Calu3 (cell line): ENCODE measurements around the gene ZNF22. TPM values are rescaled to one million over a fixed set of nuclear protein-coding genes. Genes with fewer than 3 reads are reported as not detected.

Experiments used
- BruUV-seq: library from RNA; stranded (reverse); fragments of 400-500 nt; replicated peaks from 2 replicates; lab custom pipeline; 2021; lab: Mats Ljungman, UMichigan
- CTCF ChIA-PET: fragments of 300-600 bp; sonication (Branson Sonifier 250); formaldehyde crosslinking; loops from one replicate; lab custom pipeline; 2022; ENCODE audit warnings: antibody characterized with exemption; lab: Charles Lee
- DNase-seq: peaks from one replicate; pipeline ENCODE4 v3.0.0; 2022
- H3K27ac Mint-ChIP-seq: one replicate; pipeline ENCODE4 v1.8.0; 2022; ENCODE audit warnings: mixed read lengths; ENCODE audit not compliant: unreplicated experiment
- H3K27me3 Mint-ChIP-seq: one replicate; pipeline ENCODE4 v1.8.0; 2022; ENCODE audit warnings: mixed read lengths; ENCODE audit not compliant: unreplicated experiment
- H3K36me3 Mint-ChIP-seq: one replicate; pipeline ENCODE4 v1.8.0; 2022; ENCODE audit warnings: mild to moderate bottlenecking, moderate library complexity, mixed read lengths; ENCODE audit not compliant: insufficient read depth, unreplicated experiment
- H3K4me1 Mint-ChIP-seq: one replicate; pipeline ENCODE4 v1.8.0; 2022; ENCODE audit warnings: mild to moderate bottlenecking, low read depth, mixed read lengths; ENCODE audit not compliant: unreplicated experiment
- H3K4me3 Mint-ChIP-seq: one replicate; pipeline ENCODE4 v1.8.0; 2022; ENCODE audit warnings: mild to moderate bottlenecking, low read depth, moderate library complexity, mixed read lengths; ENCODE audit not compliant: unreplicated experiment
- H3K9me3 Mint-ChIP-seq: one replicate; pipeline ENCODE4 v1.8.0; 2022; ENCODE audit warnings: low read depth, mixed read lengths; ENCODE audit not compliant: unreplicated experiment
- intact Hi-C: fragments of 100-400 bp; cut with micrococcal nuclease; formaldehyde crosslinking; loops from one replicate; pipeline ENCODE4 v1.10.0; 2022; ENCODE audit not compliant: unreplicated experiment
- total RNA-seq: library from RNA; stranded (reverse); gene quantifications from 2 replicates; pipeline ENCODE4 v1.2.3, GENCODE V29; 2022
- TF ChIP-seq, protein P1 (sequence below): fragments of 200-600 bp; IDR thresholded peaks from one replicate; pipeline ENCODE4 v1.8.0; 2022; ENCODE audit warnings: antibody characterized with exemption; ENCODE audit not compliant: unreplicated experiment

Gene ZNF22
- total RNA-seq, 1 experiment from 2014 or later, result 11.9 TPM

DNA sequence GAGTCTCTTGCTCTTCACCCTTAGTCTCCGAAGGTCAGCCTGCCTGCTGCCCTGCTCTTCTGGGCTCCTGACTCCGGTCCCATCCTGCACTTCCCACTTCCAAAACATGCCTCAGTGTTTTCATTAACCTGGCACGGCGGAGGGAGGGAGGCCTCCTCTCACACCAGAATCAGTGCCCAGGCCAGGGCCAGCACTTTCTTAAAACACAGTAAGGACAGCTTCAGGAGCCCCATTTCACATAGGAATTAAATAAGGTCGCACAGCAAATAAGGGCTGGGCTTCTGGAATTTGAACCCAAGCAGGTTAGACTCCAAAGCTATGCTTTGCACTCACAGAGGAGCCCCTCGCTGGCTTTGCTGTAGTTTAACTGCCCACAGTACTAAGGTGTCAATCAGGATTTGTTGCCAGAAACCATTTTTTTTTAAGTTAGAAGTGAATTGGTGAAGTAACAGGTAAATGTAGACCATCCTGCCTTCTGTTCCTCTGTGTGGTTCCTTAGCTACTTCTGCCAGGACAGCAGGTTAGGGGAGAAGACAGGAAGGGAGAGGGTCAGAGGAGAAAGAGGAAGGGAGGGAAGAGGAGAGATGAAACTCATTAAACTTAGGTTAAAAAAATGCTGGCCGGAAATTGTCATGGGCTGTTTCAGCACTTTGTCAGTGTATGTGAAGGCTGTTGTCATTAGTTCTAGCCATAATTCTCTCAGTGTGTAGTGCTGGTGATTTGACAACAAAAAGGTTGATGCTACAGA, 40.1 kb upstream of the ZNF22 start:
- Mint-ChIP-seq H3K4me1 (peaks cover 25% of the 10 kb centered on the region), H3K4me3 (peak overlapping the region; percentile 76), H3K36me3 (peaks cover 24% of the 10 kb centered on the region), H3K9me3 (no peaks in the 10 kb centered on the region), H3K27me3 (no peaks in the 10 kb centered on the region), H3K27ac (no peak overlapping the region)
- BruUV-seq, result no TSS peak
- intact Hi-C loops, result no loop called here
- TF ChIP-seq, protein P1, sequence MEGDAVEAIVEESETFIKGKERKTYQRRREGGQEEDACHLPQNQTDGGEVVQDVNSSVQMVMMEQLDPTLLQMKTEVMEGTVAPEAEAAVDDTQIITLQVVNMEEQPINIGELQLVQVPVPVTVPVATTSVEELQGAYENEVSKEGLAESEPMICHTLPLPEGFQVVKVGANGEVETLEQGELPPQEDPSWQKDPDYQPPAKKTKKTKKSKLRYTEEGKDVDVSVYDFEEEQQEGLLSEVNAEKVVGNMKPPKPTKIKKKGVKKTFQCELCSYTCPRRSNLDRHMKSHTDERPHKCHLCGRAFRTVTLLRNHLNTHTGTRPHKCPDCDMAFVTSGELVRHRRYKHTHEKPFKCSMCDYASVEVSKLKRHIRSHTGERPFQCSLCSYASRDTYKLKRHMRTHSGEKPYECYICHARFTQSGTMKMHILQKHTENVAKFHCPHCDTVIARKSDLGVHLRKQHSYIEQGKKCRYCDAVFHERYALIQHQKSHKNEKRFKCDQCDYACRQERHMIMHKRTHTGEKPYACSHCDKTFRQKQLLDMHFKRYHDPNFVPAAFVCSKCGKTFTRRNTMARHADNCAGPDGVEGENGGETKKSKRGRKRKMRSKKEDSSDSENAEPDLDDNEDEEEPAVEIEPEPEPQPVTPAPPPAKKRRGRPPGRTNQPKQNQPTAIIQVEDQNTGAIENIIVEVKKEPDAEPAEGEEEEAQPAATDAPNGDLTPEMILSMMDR, result no peak
- CTCF ChIA-PET, result interaction anchor here (0.7 kb wide), 1 partner anchor 28 kb away, joined by 3 read pairs; no protein-coding TSS in a partner anchor
- DNase-seq, result no peak

DNA sequence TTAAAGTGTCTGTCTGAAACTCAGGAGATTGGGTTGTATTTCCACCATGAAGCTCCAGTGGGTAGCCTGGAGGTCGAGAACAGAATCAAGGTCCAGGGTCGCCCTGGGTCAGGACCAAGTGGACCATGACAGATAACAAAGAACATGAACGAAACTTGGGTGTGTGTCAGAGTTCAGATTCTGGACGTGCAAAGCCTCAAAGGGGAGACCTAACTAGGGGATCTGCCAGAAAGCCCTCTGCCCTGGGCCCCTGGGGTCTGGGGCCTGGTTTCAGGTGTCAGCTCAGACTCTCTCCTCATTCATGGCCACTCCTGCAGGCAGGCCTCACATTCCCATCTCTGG, 39.5 kb upstream of the ZNF22 start:
- TF ChIP-seq, protein P1, result no peak
- no TSS peak for BruUV-seq
- Mint-ChIP-seq H3K36me3 (peaks cover 24% of the 10 kb centered on the region), H3K4me1 (peaks cover 30% of the 10 kb centered on the region), H3K4me3 (no peak overlapping the region), H3K9me3 (no peaks in the 10 kb centered on the region), H3K27me3 (no peaks in the 10 kb centered on the region), H3K27ac (no peak overlapping the region)
- DNase-seq, result no peak
- CTCF ChIA-PET, result interaction anchor here (0.7 kb wide), 1 partner anchor 28 kb away, joined by 3 read pairs; no protein-coding TSS in a partner anchor
- intact Hi-C loops, result no loop called here

DNA sequence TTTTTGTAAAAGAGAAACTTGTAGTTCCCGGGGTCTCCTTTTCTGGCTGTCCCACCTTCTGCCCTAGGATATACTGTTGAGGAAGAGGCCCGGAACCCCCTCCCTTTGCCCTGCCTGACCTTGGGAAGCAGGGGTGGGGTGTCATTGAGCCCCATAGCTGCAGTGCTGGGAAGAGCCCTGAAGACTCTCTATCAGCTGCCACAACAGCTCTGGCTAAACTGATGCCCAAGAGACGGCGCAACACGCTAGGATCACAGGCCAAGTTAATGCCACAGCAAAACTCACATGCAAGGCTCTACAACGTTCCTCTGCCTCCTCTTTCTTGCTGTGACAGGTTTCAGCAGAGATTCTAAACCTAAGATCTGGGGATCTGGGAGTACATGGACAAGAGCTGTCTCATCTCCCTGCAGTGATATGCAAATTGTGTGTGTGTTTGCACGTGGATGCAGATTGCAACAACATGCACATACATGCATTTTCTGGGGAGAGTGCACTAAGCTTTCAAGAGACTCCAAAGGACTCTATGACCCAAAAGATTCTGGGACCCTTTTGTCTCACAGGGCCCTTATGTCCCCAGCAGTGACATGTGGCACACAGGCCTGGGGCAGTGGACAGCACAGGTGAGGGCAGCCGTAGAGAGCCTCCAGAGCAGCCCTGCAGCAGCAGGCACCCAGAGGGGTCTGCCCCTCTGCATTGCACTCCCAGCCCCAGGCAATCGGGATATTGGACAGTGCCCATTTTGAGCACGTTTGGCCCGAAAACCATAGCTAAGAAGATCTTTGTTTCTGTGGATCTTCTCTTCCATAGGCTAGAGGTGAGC, 38.6 kb upstream of the ZNF22 start:
- no TSS peak for BruUV-seq
- CTCF ChIA-PET, result no interaction called here
- H3K27me3 Mint-ChIP-seq, result no peaks in the 10 kb centered on the region
- H3K4me1 Mint-ChIP-seq, result peaks cover 35% of the 10 kb centered on the region
- no peak overlapping the region for H3K4me3 Mint-ChIP-seq
- peaks cover 24% of the 10 kb centered on the region for H3K36me3 Mint-ChIP-seq
- H3K27ac Mint-ChIP-seq, result no peak overlapping the region
- no peak for DNase-seq
- intact Hi-C loops, result no loop called here
- no peaks in the 10 kb centered on the region for H3K9me3 Mint-ChIP-seq
- TF ChIP-seq, protein P1, result no peak

DNA sequence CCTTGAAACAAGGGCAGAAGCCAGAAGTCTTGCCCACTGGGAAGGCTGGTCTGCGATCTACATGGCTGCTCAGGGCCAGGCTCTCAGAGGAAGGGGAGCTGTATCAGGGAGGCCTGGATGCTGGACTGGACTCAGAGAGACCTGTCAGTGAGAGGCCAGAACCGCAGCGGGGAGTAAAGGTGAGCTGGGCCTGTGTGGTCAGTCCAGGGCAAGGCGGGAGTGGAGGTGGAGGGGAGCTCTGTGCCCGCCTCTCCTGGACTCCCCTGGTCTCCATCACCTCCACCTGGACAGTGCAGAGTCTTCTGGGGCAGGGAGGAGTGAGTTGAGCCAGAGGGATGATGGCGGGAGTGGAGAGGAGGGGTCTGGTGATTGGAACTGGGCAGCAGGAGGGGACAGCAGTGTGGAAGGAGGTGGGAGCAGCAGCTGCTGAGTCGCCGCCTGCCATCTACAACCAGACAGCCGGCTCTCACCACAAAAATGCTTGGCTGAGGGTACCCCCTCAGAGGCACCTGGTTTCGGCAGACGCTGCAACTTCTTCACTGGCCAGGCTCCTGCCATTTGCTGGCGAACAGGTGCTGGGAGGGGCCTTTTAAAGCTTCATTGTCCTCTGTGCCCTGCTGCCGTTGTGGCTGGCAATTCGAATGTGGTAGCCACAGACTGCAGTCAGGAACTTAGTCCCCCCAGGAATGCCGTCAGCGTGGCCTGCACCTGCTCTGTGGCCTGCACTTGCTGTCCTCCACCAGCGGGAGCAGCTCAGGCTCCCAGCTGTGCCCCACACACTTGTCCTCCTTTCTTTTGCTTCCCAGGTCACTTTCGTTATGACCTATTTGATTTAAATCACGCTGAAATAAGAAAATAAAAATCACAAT, 37.6 kb upstream of the ZNF22 start:
- TF ChIP-seq, protein P1, result no peak
- Mint-ChIP-seq H3K4me3 (no peak overlapping the region), H3K9me3 (no peaks in the 10 kb centered on the region), H3K27me3 (no peaks in the 10 kb centered on the region), H3K27ac (no peak overlapping the region), H3K4me1 (peaks cover 31% of the 10 kb centered on the region), H3K36me3 (peaks cover 24% of the 10 kb centered on the region)
- intact Hi-C loops, result no loop called here
- CTCF ChIA-PET, result interaction anchor here (1.2 kb wide), 1 partner anchor 13 kb away, joined by 5 read pairs; no protein-coding TSS in a partner anchor
- no TSS peak for BruUV-seq
- no peak for DNase-seq
